SIG-M5 treated with dmso at 0.1 percent for 504 hours (cell line): ENCODE measurements around the gene CDH12.
"Not testable (repeated sequence)": the region's sequence is repeated elsewhere in the genome, so short reads cannot be mapped to it uniquely, and the experiment has no call there.

ENCODE experiments used
- DNase-seq: peaks from one replicate; lab custom pipeline; 2025; ENCODE audit not compliant: unreplicated experiment; lab: John Stamatoyannopoulos, UW

The CDH12 gene

GRCh38 chr5:22662391-22662790, 190.8 kb downstream of the CDH12 start:
- DNase-seq, result no peak

GRCh38 chr5:22651355-22651754, 201.8 kb downstream of the CDH12 start:
- DNase-seq, result no peak

GRCh38 chr5:22650511-22650910, 202.6 kb downstream of the CDH12 start:
- DNase-seq, result no peak

GRCh38 chr5:22649074-22649473, 204.1 kb downstream of the CDH12 start:
- DNase-seq, result peak; percentile 41

- no peak for DNase-seq
These were observed 208.3 kb downstream of the CDH12 start for GRCh38 chr5:22644859-22645258.

GRCh38 chr5:22643356-22643755, 209.8 kb downstream of the CDH12 start:
- DNase-seq, result no peak

GRCh38 chr5:22631683-22632082, 221.5 kb downstream of the CDH12 start:
- no peak for DNase-seq

- no peak for DNase-seq
These were observed 226.1 kb downstream of the CDH12 start for GRCh38 chr5:22627029-22627428.

- no peak for DNase-seq
These were observed 227.7 kb downstream of the CDH12 start for GRCh38 chr5:22625451-22625850.

GRCh38 chr5:22621084-22621483, 232.1 kb downstream of the CDH12 start:
- DNase-seq, result no peak

GRCh38 chr5:22615964-22616363, 237.2 kb downstream of the CDH12 start:
- no peak for DNase-seq

GRCh38 chr5:22614486-22615094, 238.6 kb downstream of the CDH12 start:
- no peak for DNase-seq

GRCh38 chr5:22612928-22613327, 240.2 kb downstream of the CDH12 start:
- no peak for DNase-seq

- no peak for DNase-seq
These were observed 241.8 kb downstream of the CDH12 start for GRCh38 chr5:22611327-22611726.

GRCh38 chr5:22607498-22607897, 245.6 kb downstream of the CDH12 start:
- not testable (repeated sequence) for DNase-seq

- no peak for DNase-seq
These were observed 247.7 kb downstream of the CDH12 start for GRCh38 chr5:22605473-22605872.

- DNase-seq, result no peak
These were observed 248.4 kb downstream of the CDH12 start for GRCh38 chr5:22604711-22605110.

GRCh38 chr5:22598796-22599195, 254.3 kb downstream of the CDH12 start:
- DNase-seq, result no peak

- DNase-seq, result no peak
These were observed 256.7 kb downstream of the CDH12 start for GRCh38 chr5:22596404-22596970.

- no peak for DNase-seq
These were observed 258.7 kb downstream of the CDH12 start for GRCh38 chr5:22594491-22594890.

- DNase-seq, result no peak
These were observed 259.6 kb downstream of the CDH12 start for GRCh38 chr5:22593592-22593991.

- no peak for DNase-seq
These were observed 261.7 kb downstream of the CDH12 start for GRCh38 chr5:22591461-22591860.

GRCh38 chr5:22590677-22591268, 262.4 kb downstream of the CDH12 start:
- no peak for DNase-seq
